Astrocyte (in vitro differentiated cells and primary cell): ENCODE results near the gene ATP11A. TPM values are rescaled to one million over a fixed set of nuclear protein-coding genes. Genes with fewer than 3 reads are reported as not detected.

Experiments used
- DNase-seq: peaks from one replicate; pipeline ENCODE4 v3.0.0-alpha.2; 2010; ENCODE audit warnings: low read depth
- FAIRE-seq: peaks from 2 replicates; lab custom pipeline; 2011; peaks lifted over from hg19 to GRCh38; lab: Jason Lieb, UNC
- H2AFZ ChIP-seq: 2 replicates; pipeline ENCODE4 v1.6.0; 2012; ENCODE audit warnings: low read depth, low read length, inconsistent platforms
- H3K27ac ChIP-seq: 2 replicates; pipeline ENCODE4 v1.5.1; 2011; ENCODE audit warnings: low read depth, low read length, inconsistent platforms
- H3K27me3 ChIP-seq: 2 replicates; pipeline ENCODE4 v1.6.0; 2011; ENCODE audit warnings: low read length, inconsistent platforms; ENCODE audit not compliant: insufficient read depth
- H3K36me3 ChIP-seq: 2 replicates; pipeline ENCODE4 v1.5.1; 2011; ENCODE audit warnings: low read length, inconsistent platforms; ENCODE audit not compliant: insufficient read depth
- H3K4me1 ChIP-seq: 2 replicates; pipeline ENCODE4 v1.5.1; 2011; ENCODE audit warnings: low read length, inconsistent platforms; ENCODE audit not compliant: insufficient read depth
- H3K4me2 ChIP-seq: 2 replicates; pipeline ENCODE4 v1.6.0; 2012; ENCODE audit warnings: low read length, inconsistent platforms
- H3K4me3 ChIP-seq: 2 replicates; pipeline ENCODE4 v1.5.1; 2011; ENCODE audit warnings: low read depth, mild to moderate bottlenecking, low read length, inconsistent platforms; ENCODE audit not compliant: insufficient read depth
- H3K79me2 ChIP-seq: 2 replicates; pipeline ENCODE4 v1.6.0; 2012; ENCODE audit warnings: mild to moderate bottlenecking, low read length, inconsistent platforms; ENCODE audit not compliant: insufficient read depth
- H3K9ac ChIP-seq: 2 replicates; pipeline ENCODE4 v1.6.0; 2012; ENCODE audit warnings: mild to moderate bottlenecking, low read length, inconsistent platforms
- H3K9me3 ChIP-seq: 2 replicates; pipeline ENCODE4 v1.5.1; 2012; ENCODE audit warnings: low read depth, mild to moderate bottlenecking, low read length, inconsistent platforms; ENCODE audit not compliant: insufficient read depth
- H4K20me1 ChIP-seq: 2 replicates; pipeline ENCODE4 v1.6.0; 2012; ENCODE audit warnings: low read length, inconsistent platforms; ENCODE audit not compliant: insufficient read depth
- H3K27ac Mint-ChIP-seq: one replicate; pipeline ENCODE4 v1.8.0; 2021; ENCODE audit warnings: mild to moderate bottlenecking, mixed read lengths; ENCODE audit not compliant: unreplicated experiment
- H3K27me3 Mint-ChIP-seq: one replicate; pipeline ENCODE4 v1.8.0; 2021; ENCODE audit warnings: low read depth, mixed read lengths; ENCODE audit not compliant: unreplicated experiment
- H3K36me3 Mint-ChIP-seq: one replicate; pipeline ENCODE4 v1.8.0; 2021; ENCODE audit warnings: low read depth, mixed read lengths; ENCODE audit not compliant: unreplicated experiment
- H3K4me1 Mint-ChIP-seq: one replicate; pipeline ENCODE4 v1.8.0; 2021; ENCODE audit warnings: low read depth, mixed read lengths; ENCODE audit not compliant: unreplicated experiment
- H3K4me3 Mint-ChIP-seq: one replicate; pipeline ENCODE4 v1.8.0; 2021; ENCODE audit warnings: mild to moderate bottlenecking, moderate library complexity, mixed read lengths; ENCODE audit not compliant: unreplicated experiment
- H3K9me3 Mint-ChIP-seq: one replicate; pipeline ENCODE4 v1.8.0; 2021; ENCODE audit warnings: mild to moderate bottlenecking, mixed read lengths; ENCODE audit not compliant: unreplicated experiment
- CTCF ChIP-seq: IDR thresholded peaks from 2 replicates; pipeline ENCODE4 v1.5.1; 2011; ENCODE audit warnings: low read depth, mild to moderate bottlenecking, inconsistent platforms, low read length, moderate library complexity; ENCODE audit not compliant: insufficient read depth
- EZH2 ChIP-seq: IDR thresholded peaks from 2 replicates; pipeline ENCODE4 v1.6.1; 2012; ENCODE audit warnings: mild to moderate bottlenecking, low read length, inconsistent platforms; ENCODE audit not compliant: insufficient read depth
- total RNA-seq: library from RNA; stranded (reverse); gene quantifications from 2 replicates; pipeline ENCODE4 v1.2.1, GENCODE V29; 2021

ATP11A gene
- total RNA-seq, 1 donor from 2014 or later, result 38.9 TPM

DNA sequence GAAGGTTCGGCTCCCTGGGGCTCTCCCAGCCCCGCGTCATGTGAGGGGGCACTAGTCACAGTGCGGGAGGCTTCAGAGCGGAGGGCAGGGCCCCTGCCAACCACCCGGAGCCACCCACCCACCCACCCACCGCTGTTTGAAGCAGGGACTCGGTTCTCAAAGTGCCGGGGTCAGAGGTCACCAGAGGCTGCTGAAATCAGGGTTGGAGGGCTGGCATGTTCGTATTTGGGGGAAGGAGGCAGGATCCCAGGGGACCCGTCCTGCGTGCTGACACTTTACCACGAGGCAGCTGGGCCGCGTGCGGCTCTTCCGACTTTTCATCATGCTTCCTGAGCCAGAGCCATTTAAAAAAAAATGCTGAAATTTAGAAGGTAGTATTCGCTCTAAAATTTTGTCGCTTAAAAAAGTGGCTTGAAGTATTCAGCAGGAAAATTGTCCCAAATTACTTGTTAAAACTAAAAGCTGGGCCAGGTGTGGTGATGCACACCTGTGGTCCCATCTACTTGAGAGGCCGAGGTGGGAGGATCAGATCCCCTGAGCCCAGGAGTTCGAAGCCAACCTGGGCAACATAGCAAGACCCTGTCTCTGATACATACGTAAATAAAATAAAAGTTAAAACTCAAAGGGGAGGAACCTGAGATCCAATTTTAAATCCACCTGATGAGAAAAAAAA, 21.2 kb downstream of the ATP11A start:
- DNase-seq (no peak), FAIRE-seq (no peak)
- Histone ChIP-seq H3K79me2 (no peaks in the 10 kb centered on the region), H4K20me1 (no peaks in the 10 kb centered on the region), H3K27ac (peak overlapping the region; percentile 55), H3K9me3 (no peaks in the 10 kb centered on the region), H2AFZ (peak overlapping the region; percentile 66), H3K27me3 (no peaks in the 10 kb centered on the region), H3K4me2 (peak overlapping the region; percentile 81), H3K4me3 (peak overlapping the region; percentile 24), H3K36me3 (no peaks in the 10 kb centered on the region), H3K4me1 (peaks cover 13% of the 10 kb centered on the region), H3K9ac (peak overlapping the region; percentile 62)
- H3K4me3 Mint-ChIP-seq, result peak overlapping the region; percentile 73
- no peak for TF ChIP-seq CTCF
- TF ChIP-seq EZH2, result no peak
- H3K4me1 Mint-ChIP-seq, result peaks cover 24% of the 10 kb centered on the region
- H3K9me3 Mint-ChIP-seq, result peaks cover 5% of the 10 kb centered on the region
- peak overlapping the region; percentile 91 for H3K27ac Mint-ChIP-seq
- H3K27me3 Mint-ChIP-seq, result no peaks in the 10 kb centered on the region
- peaks cover 5% of the 10 kb centered on the region for H3K36me3 Mint-ChIP-seq

DNA sequence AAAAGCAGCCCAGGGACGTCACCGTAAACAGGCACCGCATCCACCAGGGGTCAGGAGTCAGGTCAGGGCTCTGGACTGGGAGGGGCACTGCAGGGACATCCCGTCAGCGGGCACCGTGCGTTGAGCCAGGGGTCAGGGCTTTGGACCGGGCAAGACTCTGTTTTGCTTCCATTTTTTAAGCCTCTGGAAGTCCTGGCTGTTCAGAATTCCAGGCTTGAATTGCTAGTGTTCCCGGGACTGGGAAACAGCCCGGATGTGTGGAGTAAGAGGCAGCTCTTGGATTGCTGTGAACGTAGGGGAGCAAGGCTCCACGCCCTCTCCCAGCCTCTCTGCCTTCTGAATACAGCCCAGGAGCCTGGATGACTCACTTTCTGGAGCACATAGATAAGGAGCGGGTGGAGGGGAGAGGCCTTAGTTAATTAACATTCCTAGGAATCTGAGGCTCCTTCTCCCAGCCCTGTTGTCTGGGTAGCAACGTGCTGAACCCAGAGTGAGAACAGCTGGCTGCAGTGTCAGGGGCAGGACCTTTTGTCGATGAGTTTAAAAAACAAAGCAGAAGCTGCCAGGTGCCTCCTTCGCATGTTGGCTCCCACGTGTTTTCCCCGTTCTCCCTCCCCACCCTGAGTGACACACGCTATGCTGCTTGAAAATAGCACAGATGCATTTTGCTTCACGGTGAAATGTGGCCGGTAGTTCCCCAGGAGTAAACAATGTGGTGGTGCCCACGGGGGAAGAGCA, 21.9 kb downstream of the ATP11A start:
- peaks cover 7% of the 10 kb centered on the region for H3K9me3 Mint-ChIP-seq
- FAIRE-seq, result peak; percentile 62
- H3K9ac ChIP-seq, result peak overlapping the region; percentile 62
- peak; percentile 97 for DNase-seq
- H4K20me1 ChIP-seq, result no peaks in the 10 kb centered on the region
- H2AFZ ChIP-seq, result peak overlapping the region; percentile 66
- peak overlapping the region; percentile 55 for H3K27ac ChIP-seq
- TF ChIP-seq CTCF (no peak), EZH2 (no peak)
- peaks cover 5% of the 10 kb centered on the region for H3K36me3 Mint-ChIP-seq
- no peaks in the 10 kb centered on the region for H3K27me3 ChIP-seq
- H3K27me3 Mint-ChIP-seq, result no peaks in the 10 kb centered on the region
- peak overlapping the region; percentile 73 for H3K4me3 Mint-ChIP-seq
- peaks cover 13% of the 10 kb centered on the region for H3K4me1 ChIP-seq
- H3K4me3 ChIP-seq, result peak overlapping the region; percentile 24
- H3K4me2 ChIP-seq, result peak overlapping the region; percentile 81
- H3K27ac Mint-ChIP-seq, result peak overlapping the region; percentile 91
- no peaks in the 10 kb centered on the region for H3K9me3 ChIP-seq
- H3K4me1 Mint-ChIP-seq, result peaks cover 24% of the 10 kb centered on the region
- no peaks in the 10 kb centered on the region for H3K79me2 ChIP-seq
- no peaks in the 10 kb centered on the region for H3K36me3 ChIP-seq
